Ureter (tissue), 1 donor: Measurements from ENCODE around the gene ITGB4. TPM values are rescaled to one million over a fixed set of nuclear protein-coding genes. Genes with fewer than 3 reads are reported as not detected.
A peak's percentile ranks its signal among the peaks of the same experiment; 100 is the strongest.

Experiments
- DNase-seq: peaks from one replicate; pipeline ENCODE4 v3.0.0-alpha.2; 2020; ENCODE audit warnings: low spot score
- total RNA-seq: library from RNA; stranded (reverse); gene quantifications from one replicate; pipeline ENCODE4 v1.2.4, GENCODE V29; 2023
- donor health status: DM: yes; HTN: yes; CAD: no.

ITGB4 gene
- total RNA-seq, 1 donor from 2014 or later: 303 TPM

DNA sequence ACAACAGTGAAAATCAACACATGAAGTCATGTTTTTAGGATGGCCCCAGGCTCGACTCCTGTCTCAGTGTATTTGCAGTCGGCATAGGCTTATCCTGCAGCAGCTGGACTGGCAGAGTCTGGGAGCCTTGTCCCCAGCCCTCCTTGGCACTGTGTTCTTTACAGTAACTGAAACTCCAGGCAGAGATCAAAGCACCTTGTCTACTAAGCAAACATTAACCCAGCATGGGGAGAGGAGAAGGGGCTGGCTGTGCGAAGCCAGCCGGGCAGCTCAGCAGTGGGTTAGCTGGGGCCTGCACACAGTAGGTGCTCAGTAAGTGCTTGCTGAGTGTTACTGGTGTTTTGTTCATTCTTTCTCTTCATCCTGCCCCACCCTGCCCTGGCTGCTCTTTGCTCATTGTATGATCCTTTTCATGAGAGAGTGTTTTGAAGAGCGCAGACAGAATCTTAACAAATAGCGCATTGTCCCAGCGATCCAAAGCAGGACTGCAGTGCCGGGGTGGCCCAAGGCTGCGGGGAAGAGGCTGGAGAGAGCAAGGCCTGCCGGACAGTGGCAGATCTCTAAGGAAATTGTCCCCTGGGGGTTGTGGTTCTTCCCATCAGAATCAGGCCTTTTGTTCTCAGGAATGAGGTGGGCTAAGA is 23.5 kb upstream of the ITGB4 start:
- no peak for DNase-seq

- no peak for DNase-seq
Measured at GRCh38 chr17:75698659-75699058, 22.6 kb upstream of the ITGB4 start.

GRCh38 chr17:75701288-75701687 is 20.0 kb upstream of the ITGB4 start:
- DNase-seq: no peak

- no peak for DNase-seq
Measured at GRCh38 chr17:75703191-75703590, 18.1 kb upstream of the ITGB4 start.

DNA sequence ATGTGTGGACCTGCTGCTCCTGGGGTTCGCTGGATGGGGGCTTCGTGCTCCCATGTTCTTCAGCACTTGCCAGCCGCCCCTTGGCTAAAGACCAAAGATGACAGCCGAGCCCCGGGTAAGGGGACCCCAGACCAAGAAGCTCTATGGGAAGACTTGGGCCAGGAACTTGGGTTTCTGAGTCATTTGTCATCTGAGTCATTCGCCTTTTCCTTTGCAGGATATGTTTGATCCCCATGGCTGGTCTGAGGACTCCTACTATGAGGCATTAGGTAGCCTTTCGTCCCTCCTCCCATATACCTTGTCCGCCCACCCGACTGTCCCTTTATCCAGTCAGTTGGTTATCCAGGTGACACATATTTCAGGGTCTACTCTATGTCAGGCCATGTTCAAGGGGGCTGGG is 17.7 kb upstream of the ITGB4 start:
- DNase-seq: no peak

- DNase-seq: no peak
Measured at GRCh38 chr17:75704963-75705875, 16.0 kb upstream of the ITGB4 start.

- no peak for DNase-seq
Measured at GRCh38 chr17:75706042-75706728, 15.1 kb upstream of the ITGB4 start.

DNA sequence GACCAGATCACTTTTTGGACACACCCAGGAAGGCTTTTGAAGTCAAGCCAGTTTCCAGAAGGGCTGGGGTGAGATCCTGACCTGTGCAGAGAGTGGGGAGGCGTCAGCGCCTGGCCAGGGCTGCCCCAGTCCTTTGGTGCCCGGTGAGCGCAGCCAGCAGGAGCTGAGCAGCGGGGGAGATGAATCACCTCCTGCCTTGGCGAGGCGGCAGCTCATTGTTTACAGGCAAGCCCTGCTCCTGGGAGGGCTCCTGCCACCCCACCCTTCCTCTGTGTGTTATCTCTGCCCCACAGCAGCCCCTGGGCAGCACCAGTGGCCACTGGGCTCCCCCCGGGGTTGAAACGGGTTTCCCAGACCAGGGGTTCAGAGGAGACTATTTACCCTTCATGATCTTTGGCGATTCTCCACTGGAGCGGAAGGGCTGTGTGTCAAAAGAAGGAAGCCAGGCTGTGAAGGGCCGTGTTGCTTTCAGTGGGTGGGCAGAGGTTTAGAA is 14.1 kb upstream of the ITGB4 start:
- peak; percentile 62 for DNase-seq

- no peak for DNase-seq
Measured at GRCh38 chr17:75712446-75712845, 8.8 kb upstream of the ITGB4 start.

- no peak for DNase-seq
Measured at GRCh38 chr17:75719732-75720131, 1.5 kb upstream of the ITGB4 start.

DNA sequence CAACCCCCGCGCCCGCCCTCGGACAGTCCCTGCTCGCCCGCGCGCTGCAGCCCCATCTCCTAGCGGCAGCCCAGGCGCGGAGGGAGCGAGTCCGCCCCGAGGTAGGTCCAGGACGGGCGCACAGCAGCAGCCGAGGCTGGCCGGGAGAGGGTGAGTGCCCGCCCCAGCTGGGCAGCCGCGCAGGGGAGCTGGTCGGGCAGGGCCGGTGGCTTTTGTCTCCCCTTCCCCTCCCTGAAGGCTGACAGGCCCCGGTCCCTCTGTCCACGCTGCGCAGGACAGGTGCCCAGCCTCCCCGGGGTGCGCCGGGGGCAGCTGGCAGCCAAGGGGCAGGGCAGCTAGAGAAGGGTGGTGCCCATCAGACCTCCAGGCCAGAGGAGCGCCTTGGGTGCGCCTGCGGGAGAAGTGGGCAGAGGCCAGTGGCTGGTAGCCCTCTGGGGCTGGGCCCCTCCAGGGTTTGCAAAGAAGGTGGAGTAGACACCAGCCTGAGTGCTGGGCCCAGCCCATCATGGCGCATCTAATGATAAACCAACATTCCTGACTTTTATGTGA is 278 bp downstream of the ITGB4 start:
- no peak for DNase-seq

DNA sequence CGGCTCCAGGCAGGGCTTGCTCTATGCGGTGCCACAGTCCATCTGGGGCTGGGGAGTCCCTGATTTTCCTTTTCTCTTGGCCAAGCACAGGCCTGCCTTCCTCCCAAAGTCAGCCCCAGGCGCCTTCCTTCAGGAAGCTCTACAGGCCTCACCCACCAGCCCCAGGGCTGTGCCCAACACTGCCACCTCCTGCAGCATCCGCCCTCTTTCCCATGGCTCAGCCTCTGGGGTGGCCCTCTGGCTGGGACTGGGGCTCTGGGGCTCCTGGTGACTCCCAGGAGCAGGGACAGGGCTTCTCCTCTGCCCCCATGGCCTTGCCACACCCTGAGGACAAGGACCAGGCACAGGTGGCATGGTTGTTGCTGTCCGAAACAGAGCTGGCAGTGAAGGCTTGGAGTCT is 817 bp downstream of the ITGB4 start:
- DNase-seq: peak; percentile 69

DNA sequence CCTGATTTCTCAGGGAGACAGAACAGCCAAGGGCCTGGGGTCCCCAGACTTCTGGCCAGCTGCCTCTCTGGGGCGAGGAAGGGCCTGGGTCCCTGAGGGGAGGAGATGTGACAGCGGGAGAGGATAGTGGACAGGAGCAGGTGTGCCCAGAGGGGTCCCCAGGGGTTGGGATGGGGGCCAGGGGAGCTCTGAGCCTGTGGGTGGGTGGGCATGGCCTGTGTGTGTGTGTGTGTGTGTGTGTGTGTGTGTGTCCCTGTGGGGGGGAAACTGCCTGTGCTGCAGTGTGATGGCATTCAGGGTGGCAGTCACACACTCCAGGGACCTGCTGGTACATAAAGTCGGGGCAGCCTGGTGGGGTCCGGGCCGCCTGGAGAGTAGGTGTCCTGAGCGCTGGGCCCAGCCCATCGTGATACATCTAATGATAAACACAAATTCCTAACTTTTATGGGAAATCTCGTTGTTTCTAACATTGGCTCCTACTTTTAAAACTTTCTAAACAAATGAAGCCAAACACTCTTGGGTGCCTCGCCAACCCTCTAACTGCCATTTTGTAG is 1.4 kb downstream of the ITGB4 start:
- no peak for DNase-seq

GRCh38 chr17:75723171-75723930 is 2.1 kb downstream of the ITGB4 start:
- DNase-seq: peak; percentile 86

DNA sequence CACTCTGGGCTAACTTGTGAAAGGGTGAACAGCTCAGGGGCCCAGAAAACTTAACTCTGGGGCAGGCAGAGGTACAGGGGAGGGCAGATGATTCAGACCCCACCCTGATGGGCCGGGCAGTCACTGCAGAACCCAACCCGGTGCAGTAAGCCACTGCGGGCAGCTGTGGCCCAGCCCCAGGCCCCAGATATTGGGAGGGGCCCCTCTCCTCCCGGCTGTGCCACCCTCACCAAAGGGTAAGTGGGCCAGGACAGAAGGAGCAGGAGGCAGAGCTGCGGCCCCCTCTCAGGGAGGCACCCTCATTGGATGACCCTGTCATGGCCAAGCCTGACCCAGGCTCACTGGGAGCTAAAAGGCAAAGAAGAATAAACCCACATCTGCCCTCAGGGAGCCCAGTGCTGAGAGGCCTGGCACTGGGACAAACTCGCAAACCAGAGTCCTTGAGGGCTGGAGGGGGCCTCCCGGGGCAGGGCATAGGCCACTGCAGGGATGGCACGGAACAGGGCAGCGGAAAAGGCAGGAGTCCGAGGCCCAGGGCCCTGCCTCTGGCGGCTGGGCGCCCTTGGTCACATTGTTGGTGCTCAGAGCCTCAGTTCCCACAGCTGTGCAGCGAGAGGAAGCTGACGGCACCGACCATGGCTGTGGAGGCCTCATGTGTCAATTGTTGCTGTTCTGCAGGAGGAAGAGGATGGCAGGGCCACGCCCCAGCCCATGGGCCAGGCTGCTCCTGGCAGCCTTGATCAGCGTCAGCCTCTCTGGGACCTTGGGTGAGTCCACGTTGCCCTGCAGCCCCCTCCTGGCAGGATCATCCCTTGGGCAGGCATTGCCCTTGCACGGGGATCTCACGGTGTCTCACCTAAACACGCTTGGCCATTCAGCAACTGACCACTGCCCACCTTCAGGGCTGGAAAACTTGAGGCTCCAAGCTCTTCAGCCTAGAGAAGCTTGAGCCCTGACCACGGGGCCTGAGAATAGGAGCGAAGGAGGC is 3.1 kb downstream of the ITGB4 start:
- no peak for DNase-seq

- DNase-seq: no peak
Measured at GRCh38 chr17:75725504-75725903, 4.2 kb downstream of the ITGB4 start.

GRCh38 chr17:75727391-75727790 is 6.1 kb downstream of the ITGB4 start:
- no peak for DNase-seq

GRCh38 chr17:75729351-75729750 is 8.1 kb downstream of the ITGB4 start:
- no peak for DNase-seq

DNA sequence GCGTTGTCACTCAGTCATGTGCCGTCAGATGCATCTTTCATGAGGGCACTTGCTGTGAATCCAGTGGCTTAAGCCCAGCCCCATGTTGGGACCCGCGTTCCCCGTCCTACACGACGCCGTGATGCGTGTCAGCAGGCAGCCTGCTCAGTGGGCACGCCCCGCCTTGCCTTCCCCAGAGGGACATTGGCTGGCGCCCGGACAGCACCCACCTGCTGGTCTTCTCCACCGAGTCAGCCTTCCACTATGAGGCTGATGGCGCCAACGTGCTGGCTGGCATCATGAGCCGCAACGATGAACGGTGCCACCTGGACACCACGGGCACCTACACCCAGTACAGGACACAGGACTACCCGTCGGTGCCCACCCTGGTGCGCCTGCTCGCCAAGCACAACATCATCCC is 8.8 kb downstream of the ITGB4 start:
- DNase-seq: no peak
